K562 (cell line): ENCODE results near the gene MIF. TPM values are rescaled to one million over a fixed set of nuclear protein-coding genes. Genes with fewer than 3 reads are reported as not detected.

ENCODE experiments used
- ATAC-seq: fragments of 200-7000 bp; cut with Tn5 transposase; 3 replicates; pipeline ENCODE4 v1.9.1; 2020; ENCODE audit warnings: moderate library complexity
- BruUV-seq: library from RNA; stranded (reverse); fragments of 400-500 nt; replicated peaks from 2 replicates; lab custom pipeline; 2021; lab: Mats Ljungman, UMichigan
- CTCF ChIA-PET: fragments of 300-600 bp; formaldehyde crosslinking; extraction: SDS; loops from one replicate; lab custom pipeline; 2021; ENCODE audit warnings: low intra/inter-chr PET ratio; lab: Yijun Ruan, JAX
- POLR2A ChIA-PET: fragments of 300-600, 350-650 bp; sonication (Branson Sonifier 250); formaldehyde crosslinking; extraction: SDS; loops from one replicate; lab custom pipeline; 2021; ENCODE audit warnings: antibody characterized with exemption, inconsistent platforms; lab: Yijun Ruan, JAX
- DNase-seq, 4 experiments: peaks; one replicate each; pipeline versions ENCODE4 v3.0.0 to v3.0.0-alpha.2; 2011 to 2018; ENCODE audit warnings: low spot score in 3 of 4, mixed read lengths in 3 of 4; ENCODE audit errors: extremely low read depth in 1 of 4
- FAIRE-seq: peaks from 2 replicates; lab custom pipeline; 2011; peaks lifted over from hg19 to GRCh38; lab: Jason Lieb, UNC
- H2AFZ ChIP-seq: 2 replicates; pipeline ENCODE4 v1.6.0; 2011; ENCODE audit warnings: low read depth, low read length, control low read depth, inconsistent platforms
- H3K27ac ChIP-seq: fragments of 200-600 bp; 3 replicates; pipeline ENCODE4 v1.8.0; 2011; ENCODE audit warnings: low read depth, mild to moderate bottlenecking, control low read depth, inconsistent platforms, low read length, moderate library complexity, mixed read lengths; ENCODE audit errors: extremely low read depth
- H3K27me3 ChIP-seq, 2 experiments: fragments of 300-600 bp in 1 of 2; 2 replicates in 1 of 2; 3 replicates in 1 of 2; pipeline versions ENCODE4 v1.6.0 to v1.8.0; 2011; ENCODE audit warnings: inconsistent platforms in 2 of 2, low read length in 2 of 2, mild to moderate bottlenecking in 1 of 2, mixed read lengths in 1 of 2, moderate library complexity in 1 of 2; ENCODE audit not compliant: control insufficient read depth in 2 of 2, insufficient read depth in 2 of 2
- H3K36me3 ChIP-seq: fragments of 300-600 bp; 3 replicates; pipeline ENCODE4 v1.8.0; 2011; ENCODE audit warnings: mild to moderate bottlenecking, low read length, inconsistent platforms; ENCODE audit not compliant: control insufficient read depth, insufficient read depth
- H3K4me1 ChIP-seq, 2 experiments: fragments of 200-600 bp in 1 of 2; replicated peaks in 1 of 2; 2 replicates in 1 of 2; 3 replicates in 1 of 2; pipeline versions ENCODE4 v1.5.1 to v1.8.0; 2011; ENCODE audit warnings: inconsistent platforms in 2 of 2, low read length in 2 of 2, mild to moderate bottlenecking in 1 of 2, mixed read lengths in 1 of 2, moderate library complexity in 1 of 2; ENCODE audit not compliant: control insufficient read depth in 2 of 2, insufficient read depth in 2 of 2
- H3K4me2 ChIP-seq: 2 replicates; pipeline ENCODE4 v1.6.1; 2011; ENCODE audit warnings: low read length, control low read depth, inconsistent platforms, mixed read lengths; ENCODE audit not compliant: insufficient read depth
- H3K4me3 ChIP-seq: fragments of 200-600 bp; sonication (generic), shearing (Covaris generic); 2 replicates; pipeline ENCODE4 v1.5.1; 2016; ENCODE audit warnings: control low read depth, inconsistent platforms
- H3K79me2 ChIP-seq: fragments of 200-600 bp; 3 replicates; pipeline ENCODE4 v1.8.0; 2011; ENCODE audit warnings: low read length, inconsistent platforms; ENCODE audit not compliant: control insufficient read depth, insufficient read depth
- H3K9ac ChIP-seq, 2 experiments: 2 replicates each; pipeline versions ENCODE4 v1.6.0 to v1.6.1; 2011; ENCODE audit warnings: low read depth in 2 of 2, low read length in 2 of 2, control low read depth in 1 of 2, inconsistent platforms in 1 of 2, mild to moderate bottlenecking in 1 of 2, mixed read lengths in 1 of 2; ENCODE audit not compliant: insufficient read depth in 1 of 2
- H3K9me1 ChIP-seq: one replicate; pipeline ENCODE4 v1.6.0; 2011; ENCODE audit warnings: inconsistent platforms, mild to moderate bottlenecking, low read length, moderate library complexity; ENCODE audit not compliant: control insufficient read depth, insufficient read depth
- H3K9me3 ChIP-seq: replicated peaks from 2 replicates; pipeline ENCODE4 v1.5.1; 2011; ENCODE audit warnings: low read depth, low read length, inconsistent platforms; ENCODE audit not compliant: control insufficient read depth, insufficient read depth
- H4K20me1 ChIP-seq: replicated peaks from 2 replicates; pipeline ENCODE4 v1.6.1; 2011; ENCODE audit warnings: low read length, inconsistent platforms, mixed read lengths; ENCODE audit not compliant: control insufficient read depth, insufficient read depth
- CCNT2 ChIP-seq: IDR thresholded peaks from 2 replicates; pipeline ENCODE4 v1.6.1; 2011; ENCODE audit warnings: borderline replicate concordance, low read depth, mild to moderate bottlenecking, moderate library complexity, mixed read lengths, low read length; ENCODE audit not compliant: insufficient read length; ENCODE audit errors: extremely low read depth
- MAFG ChIP-seq: fragments of 450-650 bp; conservative IDR thresholded peaks from 2 replicates; pipeline ENCODE4 v1.6.1; 2016; ENCODE audit warnings: missing genetic modification characterization, missing compliant biosample characterization
- MEIS2 ChIP-seq: fragments of 450-650 bp; IDR thresholded peaks from 2 replicates; pipeline ENCODE4 v1.6.1; 2014; ENCODE audit warnings: mild to moderate bottlenecking; ENCODE audit not compliant: partially characterized antibody
- POLR2AphosphoS2 ChIP-seq: IDR thresholded peaks from 2 replicates; pipeline ENCODE4 v1.6.1; 2012; ENCODE audit warnings: low read length, improper control_type of control experiment
- RBM22 ChIP-seq: fragments of 200-400 bp; formaldehyde crosslinking; IDR thresholded peaks from 2 replicates; pipeline ENCODE4 v1.6.1; 2018; ENCODE audit warnings: low read length, low read depth; ENCODE audit not compliant: poor library complexity, severe bottlenecking
- SMAD3 ChIP-seq: fragments of 450-650 bp; formaldehyde crosslinking; conservative IDR thresholded peaks from 2 replicates; pipeline ENCODE4 v1.4.0; 2020; ENCODE audit warnings: mild to moderate bottlenecking
- WGBS: fragments of 100-300 bp; shearing (Covaris generic); methylation state at CpG from one replicate; pipeline ENCODE4 v1.1.6; 2016; ENCODE audit warnings: low coverage, mixed read lengths; ENCODE audit not compliant: insufficient coverage; ENCODE audit errors: missing lambda C conversion rate; 5-methylcytosine and 5-hydroxymethylcytosine counted together
- in situ Hi-C: fragments of 300-500 bp; cut with MboI; formaldehyde crosslinking; loops from 4 replicates; pipeline ENCODE4 v1.15.0; 2018; ENCODE audit warnings: inconsistent platforms, mixed read lengths
- intact Hi-C: fragments of 100-400 bp; cut with micrococcal nuclease; formaldehyde crosslinking; loops from 2 replicates; pipeline ENCODE4 v1.14.2; 2022
- polyA plus RNA-seq, 8 experiments: library from polyadenylated mRNA; depleted of rRNA in 4 of 8; stranded (reverse) in 5 of 8; unstranded in 3 of 8; fragments of >200 nt; fragmentation: Nextera tagmentation in 2 of 8; fragmentation: Illumina TruSeq in 1 of 8; extraction: Ambion mirVana in 2 of 8; extraction: Trizol in 1 of 8; gene quantifications; 2 replicates each; pipeline versions ENCODE4 v1.2.1 to v1.2.3, GENCODE V29; 2011 to 2014; ENCODE audit warnings: inconsistent platforms in 1 of 8, missing spikeins in 1 of 8
- total RNA-seq, 7 experiments: library from RNA; depleted of rRNA in 6 of 7; stranded (reverse); fragments of >200 nt in 6 of 7; fragmentation: Illumina TruSeq in 2 of 7; extraction: Trizol in 2 of 7; gene quantifications; 2 replicates each; pipeline versions ENCODE4 v1.2.1 to v1.2.3, GENCODE V29; 2011 to 2021; ENCODE audit warnings: low replicate concordance in 1 of 7

Gene MIF
- total and polyA plus RNA-seq, 9 of the 15 experiments (the other 6 are each of a cell fraction or from before 2014, with no cell fraction given) = 7.4 to 666 (median 193) TPM

GRCh38 chr22:23874871-23875270 lies 19.3 kb upstream of the MIF start:
- in situ Hi-C loops = loop anchor here (25.0 kb wide), 1 partner anchor 563 kb away; no protein-coding TSS in a partner anchor

GRCh38 chr22:23875801-23876200 lies 18.4 kb upstream of the MIF start:
- Histone ChIP-seq H4K20me1 (no peaks in the 10 kb centered on the region), H3K4me1 (no peaks in the 10 kb centered on the region; a peak in 2 of 5 replicates), H3K9me3 (no peaks in the 10 kb centered on the region), H3K36me3 (no peaks in the 10 kb centered on the region), H3K9me1 (no peaks in the 10 kb centered on the region), H3K4me3 (no peak overlapping the region), H3K9ac (no peak overlapping the region), H3K4me2 (no peak overlapping the region), H3K27me3 (no peaks in the 10 kb centered on the region), H2AFZ (no peak overlapping the region), H3K27ac (no peak overlapping the region), H3K79me2 (no peaks in the 10 kb centered on the region)
- BruUV-seq = no TSS peak
- intact Hi-C loops = no loop called here
- 8% methylated on average over 2 of the region's 2 CpGs for WGBS
- TF ChIP-seq RBM22 (no peak), SMAD3 (CRISPR knock-in tag) (no peak), CCNT2 (no peak)
- CTCF ChIA-PET = no interaction called here
- ATAC-seq = no peak
- in situ Hi-C loops = no loop called here
- POLR2A ChIA-PET = no interaction called here
- DNase-seq = no peak
- no peak for FAIRE-seq

More at GRCh38 chr22:23874871-23875270, 19.3 kb upstream of the MIF start:
- H3K4me3 ChIP-seq = no peak overlapping the region
- whole genome bisulfite sequencing = 21% methylated on average over 4 of the region's 4 CpGs
- no peak overlapping the region for H3K27ac ChIP-seq
- no peaks in the 10 kb centered on the region for H4K20me1 ChIP-seq
- no peak overlapping the region for H3K9ac ChIP-seq
- no peaks in the 10 kb centered on the region for H3K27me3 ChIP-seq
- FAIRE-seq = no peak
- BruUV-seq = no TSS peak
- DNase-seq = no peak
- no peak for TF ChIP-seq MEIS2
- no peak for TF ChIP-seq POLR2AphosphoS2
- TF ChIP-seq MAFG (tag) = no peak
- TF ChIP-seq, all 486 proteins: peak for 0
- Histone ChIP-seq H3K79me2 (no peaks in the 10 kb centered on the region), H3K36me3 (no peaks in the 10 kb centered on the region), H3K9me1 (no peaks in the 10 kb centered on the region), H3K9me3 (no peaks in the 10 kb centered on the region), H2AFZ (no peak overlapping the region), H3K4me1 (no peaks in the 10 kb centered on the region; a peak in 2 of 5 replicates), H3K4me2 (no peak overlapping the region)
- POLR2A ChIA-PET = interaction anchor here (0.6 kb wide), 1 partner anchor 24 kb away, joined by 3 read pairs; no protein-coding TSS in a partner anchor
- intact Hi-C loops = no loop called here
- ATAC-seq = no peak
- CTCF ChIA-PET = no interaction called here
